Measurements from ENCODE around the gene TRPT1. TPM values are rescaled to one million over a fixed set of nuclear protein-coding genes. Genes with fewer than 3 reads are reported as not detected.

Gene TRPT1
- total RNA-seq, 1 donor = 33.3 TPM

DNA sequence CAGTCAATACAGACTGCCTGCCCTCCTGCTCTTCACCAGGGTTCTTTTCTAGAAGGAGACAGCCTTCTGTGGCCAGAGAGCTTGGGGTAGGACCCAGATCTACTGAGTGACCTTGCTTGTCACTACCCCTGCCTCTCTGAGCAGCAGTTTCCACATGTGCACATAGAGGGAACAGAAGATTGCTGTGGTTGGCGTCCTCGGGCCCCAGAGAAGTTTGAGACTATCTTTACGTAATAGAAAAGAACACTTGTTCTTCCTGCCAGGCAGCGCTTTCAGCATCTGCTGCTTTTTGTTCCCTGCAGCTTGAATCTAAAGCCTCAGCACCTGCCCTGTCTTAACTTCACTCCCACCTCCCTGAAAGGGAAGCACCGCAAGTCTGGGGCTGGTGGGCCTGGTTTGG is 13.0 kb upstream of the TRPT1 start:
- H3K4me3 ChIP-seq (ENCODE audit: low read depth, low read length) = no peak overlapping the region
- DNase-seq (ENCODE audit: low read depth) = no peak
- TF ChIP-seq, protein P1, sequence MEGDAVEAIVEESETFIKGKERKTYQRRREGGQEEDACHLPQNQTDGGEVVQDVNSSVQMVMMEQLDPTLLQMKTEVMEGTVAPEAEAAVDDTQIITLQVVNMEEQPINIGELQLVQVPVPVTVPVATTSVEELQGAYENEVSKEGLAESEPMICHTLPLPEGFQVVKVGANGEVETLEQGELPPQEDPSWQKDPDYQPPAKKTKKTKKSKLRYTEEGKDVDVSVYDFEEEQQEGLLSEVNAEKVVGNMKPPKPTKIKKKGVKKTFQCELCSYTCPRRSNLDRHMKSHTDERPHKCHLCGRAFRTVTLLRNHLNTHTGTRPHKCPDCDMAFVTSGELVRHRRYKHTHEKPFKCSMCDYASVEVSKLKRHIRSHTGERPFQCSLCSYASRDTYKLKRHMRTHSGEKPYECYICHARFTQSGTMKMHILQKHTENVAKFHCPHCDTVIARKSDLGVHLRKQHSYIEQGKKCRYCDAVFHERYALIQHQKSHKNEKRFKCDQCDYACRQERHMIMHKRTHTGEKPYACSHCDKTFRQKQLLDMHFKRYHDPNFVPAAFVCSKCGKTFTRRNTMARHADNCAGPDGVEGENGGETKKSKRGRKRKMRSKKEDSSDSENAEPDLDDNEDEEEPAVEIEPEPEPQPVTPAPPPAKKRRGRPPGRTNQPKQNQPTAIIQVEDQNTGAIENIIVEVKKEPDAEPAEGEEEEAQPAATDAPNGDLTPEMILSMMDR (IDR thresholded peaks at IDR 0.05; ENCODE audit: insufficient read depth, low read length) = no peak

DNA sequence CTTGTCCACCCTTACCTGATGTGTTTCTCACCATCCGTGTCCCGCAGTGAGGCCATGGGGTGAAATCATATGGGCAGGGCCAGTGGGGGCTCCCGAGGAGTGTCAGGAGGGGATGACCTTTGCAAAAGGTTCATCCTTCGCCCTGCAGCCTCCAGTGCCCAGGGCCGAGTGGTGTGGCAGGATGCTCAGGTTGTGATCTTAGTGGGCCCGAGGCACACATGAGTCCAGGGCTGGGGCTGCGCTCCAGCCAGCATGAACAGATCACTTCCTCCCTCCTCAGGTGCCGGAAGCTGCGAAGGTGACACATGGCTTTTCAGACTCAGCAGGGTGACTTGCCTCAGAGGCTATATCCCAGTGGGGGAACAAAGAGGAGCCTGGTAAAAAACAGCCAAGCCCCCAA is 12.1 kb upstream of the TRPT1 start:
- TF ChIP-seq, protein P1 (IDR thresholded peaks at IDR 0.05; ENCODE audit: insufficient read depth, low read length) = no peak
- DNase-seq (ENCODE audit: low read depth) = no peak
- H3K4me3 ChIP-seq (ENCODE audit: low read depth, low read length) = no peak overlapping the region

DNA sequence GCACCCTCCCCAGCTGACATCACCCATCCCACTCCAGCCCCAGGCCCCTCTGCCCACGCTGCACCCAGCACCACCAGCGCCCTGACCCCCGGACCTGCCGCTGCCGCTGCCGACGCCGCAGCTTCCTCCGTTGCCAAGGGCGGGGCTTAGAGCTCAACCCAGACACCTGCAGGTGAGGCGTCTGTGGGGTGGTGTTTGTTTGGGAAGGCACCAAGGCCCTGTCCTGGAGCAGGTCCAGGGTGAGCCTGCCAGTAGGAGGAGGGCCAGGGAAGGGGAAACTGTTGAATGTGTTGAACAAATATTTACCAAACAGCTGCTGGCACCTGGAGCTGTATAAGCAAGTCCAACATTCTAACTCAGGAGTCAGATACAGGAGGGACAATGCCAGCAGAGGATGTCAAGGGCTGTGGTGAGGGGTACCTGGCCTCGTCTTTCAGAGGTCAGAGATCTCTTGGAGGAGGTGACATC is 11.5 kb upstream of the TRPT1 start:
- H3K4me3 ChIP-seq (ENCODE audit: low read depth, low read length) = no peak overlapping the region
- TF ChIP-seq, protein P1 (IDR thresholded peaks at IDR 0.05; ENCODE audit: insufficient read depth, low read length) = no peak
- DNase-seq (ENCODE audit: low read depth) = no peak

DNA sequence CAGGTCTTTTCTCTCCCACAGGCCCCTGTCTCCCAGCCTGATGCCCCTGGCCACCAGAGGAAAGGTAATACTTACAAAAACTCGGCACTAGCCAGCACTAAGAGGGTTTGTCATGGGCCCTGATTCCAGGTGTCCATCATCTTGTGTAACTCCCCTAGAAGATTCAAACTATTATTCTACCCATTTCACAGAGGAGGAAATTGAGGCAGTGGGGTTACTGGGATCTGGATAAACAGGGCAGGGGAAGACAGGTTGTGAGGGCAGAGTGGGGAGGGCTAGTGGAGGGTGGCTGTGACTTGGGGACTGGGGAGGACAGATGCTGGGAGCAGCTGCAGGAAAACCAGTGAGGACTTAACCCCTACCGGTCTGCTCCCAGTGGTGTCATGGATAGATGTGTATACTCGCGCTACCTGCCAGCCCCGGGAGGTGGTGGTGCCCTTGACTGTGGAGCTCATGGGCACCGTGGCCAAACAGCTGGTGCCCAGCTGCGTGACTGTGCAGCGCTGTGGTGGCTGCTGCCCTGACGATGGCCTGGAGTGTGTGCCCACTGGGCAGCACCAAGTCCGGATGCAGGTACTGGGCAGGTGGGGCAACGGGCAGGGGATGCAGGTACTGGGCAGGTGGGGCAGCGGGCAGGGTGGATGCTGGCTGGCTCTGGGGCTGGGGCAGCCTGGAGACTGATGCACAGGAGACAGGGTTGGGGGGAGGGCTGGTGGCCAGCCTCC is 9.6 kb upstream of the TRPT1 start:
- peak overlapping the region; percentile 80 for H3K4me3 ChIP-seq (ENCODE audit: low read depth, low read length)
- TF ChIP-seq, protein P1 (IDR thresholded peaks at IDR 0.05; ENCODE audit: insufficient read depth, low read length) = no peak
- no peak for DNase-seq (ENCODE audit: low read depth)

DNA sequence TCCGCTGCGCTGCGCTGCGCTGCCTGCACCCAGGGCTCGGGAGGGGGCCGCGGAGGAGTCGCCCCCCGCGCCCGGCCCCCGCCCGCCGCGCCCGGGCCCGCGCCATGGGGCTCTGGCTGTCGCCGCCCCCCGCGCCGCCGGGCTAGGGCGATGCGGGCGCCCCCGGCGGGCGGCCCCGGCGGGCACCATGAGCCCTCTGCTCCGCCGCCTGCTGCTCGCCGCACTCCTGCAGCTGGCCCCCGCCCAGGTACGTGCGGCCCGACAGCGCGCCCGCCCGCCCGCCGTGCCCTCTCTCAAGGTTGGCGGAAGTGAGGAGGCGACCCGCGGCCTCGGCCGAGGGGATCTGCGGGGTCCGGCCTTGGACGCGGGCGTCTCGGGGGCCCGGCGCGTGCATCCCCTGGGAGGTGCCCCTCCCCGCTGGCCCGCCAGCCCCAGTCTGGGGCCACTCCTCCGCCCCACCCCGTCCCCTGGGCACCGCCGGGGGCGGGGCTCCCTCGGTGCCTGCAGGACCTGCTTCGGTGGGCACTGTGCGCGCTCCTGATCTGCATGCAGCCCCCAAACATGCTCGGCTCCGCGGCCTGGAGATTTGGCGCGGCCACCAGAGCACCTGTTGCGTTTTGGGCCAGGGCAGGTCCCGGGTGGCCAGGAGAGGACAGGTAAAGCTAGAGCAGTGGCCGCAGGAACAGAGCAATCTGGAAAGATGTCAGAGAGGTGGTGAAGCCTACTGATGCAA is 8.8 kb upstream of the TRPT1 start:
- peak overlapping the region; percentile 80 for H3K4me3 ChIP-seq (ENCODE audit: low read depth, low read length)
- TF ChIP-seq, protein P1 (IDR thresholded peaks at IDR 0.05; ENCODE audit: insufficient read depth, low read length) = no peak
- DNase-seq (ENCODE audit: low read depth) = no peak

DNA sequence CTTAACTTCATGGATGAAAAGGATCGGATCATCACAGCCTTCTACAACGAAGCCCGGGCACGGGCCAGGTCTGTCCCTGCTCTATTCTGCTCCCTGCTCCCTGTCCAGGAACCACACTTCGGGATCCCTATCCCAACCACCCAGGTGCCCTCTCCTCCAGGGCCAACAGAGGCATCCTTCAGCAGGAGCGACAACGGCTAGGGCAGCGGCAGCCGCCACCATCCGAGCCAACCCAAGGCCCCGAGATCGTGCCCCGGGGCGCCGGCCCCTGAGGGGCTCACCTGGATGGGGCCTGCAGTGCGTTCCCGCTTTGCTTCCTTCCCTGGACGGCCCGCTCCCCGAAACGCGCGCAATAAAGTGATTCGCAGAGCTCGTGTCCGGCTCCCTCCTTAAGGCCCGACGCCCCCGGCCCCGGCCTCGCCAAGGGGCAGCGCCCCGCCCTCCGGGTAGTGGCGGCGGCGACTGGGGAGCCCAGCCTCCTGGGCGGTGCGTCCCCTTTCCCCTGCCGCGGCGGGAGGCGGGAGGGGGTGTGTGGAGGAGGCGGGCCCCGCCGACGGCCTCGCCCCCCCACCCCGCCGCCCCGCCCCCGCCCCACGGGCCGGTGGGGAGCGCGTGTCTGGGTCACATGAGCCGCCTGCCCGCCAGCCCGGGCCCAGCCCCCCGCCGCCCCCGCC is 8.1 kb upstream of the TRPT1 start, which contains the start of gene VEGFB:
Gene VEGFB (plus strand): TSS at position 672 of the 674 bp plus-strand sequence. CDS start 250 bp downstream, outside the sequence.
- peak within 1 kb of the TSS; percentile 80 for H3K4me3 ChIP-seq (ENCODE audit: low read depth, low read length)
- TF ChIP-seq, protein P1 (IDR thresholded peaks at IDR 0.05; ENCODE audit: insufficient read depth, low read length) = no peak
- peak; percentile 27 for DNase-seq (ENCODE audit: low read depth)
